C4-2B (cell line): Measurements from ENCODE around the gene SLX4IP.

Experiments used
- ZFX ChIP-seq: fragments of 450-650 bp; IDR thresholded peaks from 2 replicates; pipeline ENCODE4 v1.6.1; 2017
- TF ChIP-seq, protein P1 (sequence below): fragments of 450-650 bp; conservative IDR thresholded peaks from 2 replicates; pipeline ENCODE4 v1.5.1; 2017; ENCODE audit warnings: mild to moderate bottlenecking

DNA sequence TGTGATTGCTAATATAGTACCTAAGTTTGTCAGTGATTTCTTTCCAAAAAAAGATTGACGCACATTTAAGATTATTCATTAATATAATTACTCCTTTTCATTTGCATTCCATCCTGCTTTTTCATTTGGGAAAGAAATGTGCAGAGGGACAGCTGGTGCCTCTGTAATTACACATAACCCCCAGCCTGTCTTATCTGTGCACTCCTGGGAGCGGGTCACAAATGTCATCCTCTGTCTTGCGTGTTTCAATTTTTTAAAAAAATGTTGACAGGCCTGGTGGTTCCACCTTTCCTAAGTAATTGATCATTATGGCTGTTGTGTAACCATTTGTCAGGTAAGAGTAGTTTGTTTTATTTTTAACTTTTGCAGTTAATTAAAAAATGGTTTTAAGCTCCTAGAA, 92.7 kb downstream of the SLX4IP start:
- TF ChIP-seq, protein P1, sequence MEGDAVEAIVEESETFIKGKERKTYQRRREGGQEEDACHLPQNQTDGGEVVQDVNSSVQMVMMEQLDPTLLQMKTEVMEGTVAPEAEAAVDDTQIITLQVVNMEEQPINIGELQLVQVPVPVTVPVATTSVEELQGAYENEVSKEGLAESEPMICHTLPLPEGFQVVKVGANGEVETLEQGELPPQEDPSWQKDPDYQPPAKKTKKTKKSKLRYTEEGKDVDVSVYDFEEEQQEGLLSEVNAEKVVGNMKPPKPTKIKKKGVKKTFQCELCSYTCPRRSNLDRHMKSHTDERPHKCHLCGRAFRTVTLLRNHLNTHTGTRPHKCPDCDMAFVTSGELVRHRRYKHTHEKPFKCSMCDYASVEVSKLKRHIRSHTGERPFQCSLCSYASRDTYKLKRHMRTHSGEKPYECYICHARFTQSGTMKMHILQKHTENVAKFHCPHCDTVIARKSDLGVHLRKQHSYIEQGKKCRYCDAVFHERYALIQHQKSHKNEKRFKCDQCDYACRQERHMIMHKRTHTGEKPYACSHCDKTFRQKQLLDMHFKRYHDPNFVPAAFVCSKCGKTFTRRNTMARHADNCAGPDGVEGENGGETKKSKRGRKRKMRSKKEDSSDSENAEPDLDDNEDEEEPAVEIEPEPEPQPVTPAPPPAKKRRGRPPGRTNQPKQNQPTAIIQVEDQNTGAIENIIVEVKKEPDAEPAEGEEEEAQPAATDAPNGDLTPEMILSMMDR = no peak
- TF ChIP-seq ZFX = no peak
